Adrenal gland (tissue), 5 donors: ENCODE results near the gene RBM8A.

Experiments used
- CTCF ChIP-seq, 6 experiments: fragments of 450-650 bp in 4 of 6; fragments of 200-600 bp in 2 of 6; sonication (generic) in 1 of 6; IDR thresholded peaks; 1 replicate in 5 of 6; 2 replicates in 1 of 6; pipeline versions ENCODE4 v1.5.1 to v1.8.0; 2016 to 2021; ENCODE audit warnings: antibody characterized with exemption in 6 of 6, mild to moderate bottlenecking in 2 of 6, moderate library complexity in 1 of 6
- POLR2A ChIP-seq, 2 donors: fragments of 450-650 bp; IDR thresholded peaks; one replicate each; pipeline ENCODE4 v1.6.1; 2017; ENCODE audit warnings: antibody characterized with exemption in 2 of 2, mild to moderate bottlenecking in 2 of 2, moderate library complexity in 1 of 2
- donor health status: DM: no; HTN: no; CAD: no.

GRCh38 chr1:145897969-145898368 is 29.3 kb downstream of the RBM8A start:
- TF ChIP-seq CTCF (IDR thresholded peaks at IDR 0.05): no peak
- TF ChIP-seq POLR2A (IDR thresholded peaks at IDR 0.05): no peak
